IMR-90 (cell line): Measurements from ENCODE around the gene ZNF26. TPM values are rescaled to one million over a fixed set of nuclear protein-coding genes. Genes with fewer than 3 reads are reported as not detected.

ENCODE experiments used
- ATAC-seq: fragments of 200-7000 bp; cut with Tn5 transposase; 2 replicates; pipeline ENCODE4 v1.9.1; 2020; ENCODE audit warnings: low read depth, mild to moderate bottlenecking, moderate library complexity
- BruUV-seq: library from RNA; stranded (reverse); fragments of 400-500 nt; replicated peaks from 2 replicates; lab custom pipeline; 2021; lab: Mats Ljungman, UMichigan
- CTCF ChIA-PET: fragments of 300-600 bp; formaldehyde crosslinking; extraction: SDS; loops from one replicate; lab custom pipeline; 2021; ENCODE audit warnings: antibody characterized with exemption; lab: Yijun Ruan, JAX
- POLR2A ChIA-PET: fragments of 300-600 bp; sonication (Branson Sonifier 250); formaldehyde crosslinking; loops from one replicate; lab custom pipeline; 2022; ENCODE audit warnings: antibody characterized with exemption; ENCODE audit not compliant: unreplicated experiment; lab: Charles Lee
- DNase-seq: peaks from one replicate; pipeline ENCODE4 v3.0.0; 2013
- H2AFZ ChIP-seq: replicated peaks from 2 replicates; pipeline ENCODE3; 2013; ENCODE audit warnings: low read length, mild to moderate bottlenecking; ENCODE audit not compliant: poor library complexity
- H2AK5ac ChIP-seq: 2 replicates; pipeline ENCODE4 v1.6.1; 2013; ENCODE audit warnings: low read depth, low read length, inconsistent platforms
- H2AK9ac ChIP-seq: replicated peaks from 2 replicates; pipeline ENCODE3; 2013; ENCODE audit warnings: mild to moderate bottlenecking, low read depth, low read length, moderate library complexity; ENCODE audit not compliant: poor library complexity
- H2BK120ac ChIP-seq: 2 replicates; pipeline ENCODE4 v1.6.1; 2013; ENCODE audit warnings: low read depth, low read length, inconsistent platforms
- H2BK15ac ChIP-seq: 3 replicates; pipeline ENCODE4 v1.6.1; 2013; ENCODE audit warnings: low read depth, low read length, inconsistent platforms
- H2BK20ac ChIP-seq: 2 replicates; pipeline ENCODE4 v1.6.1; 2013; ENCODE audit warnings: low read depth, mild to moderate bottlenecking, inconsistent platforms, low read length, moderate library complexity
- H2BK5ac ChIP-seq: 2 replicates; pipeline ENCODE4 v1.6.1; 2013; ENCODE audit warnings: mild to moderate bottlenecking, low read depth, low read length, inconsistent platforms; ENCODE audit not compliant: poor library complexity, severe bottlenecking
- H3K14ac ChIP-seq: replicated peaks from 2 replicates; pipeline ENCODE4 v1.6.1; 2013; ENCODE audit warnings: low read depth, low read length, inconsistent platforms
- H3K18ac ChIP-seq: 2 replicates; pipeline ENCODE4 v1.6.1; 2013; ENCODE audit warnings: low read depth, low read length, control low read depth
- H3K23ac ChIP-seq: 2 replicates; pipeline ENCODE4 v1.6.1; 2013; ENCODE audit warnings: low read depth, low read length, inconsistent platforms
- H3K27ac ChIP-seq: 2 replicates; pipeline ENCODE4 v1.5.1; 2013; ENCODE audit warnings: mild to moderate bottlenecking, control low read depth, low read length; ENCODE audit not compliant: insufficient read depth
- H3K27me3 ChIP-seq: 2 replicates; pipeline ENCODE4 v1.6.1; 2013; ENCODE audit warnings: low read length; ENCODE audit not compliant: control insufficient read depth, insufficient read depth
- H3K36me3 ChIP-seq: 2 replicates; pipeline ENCODE4 v1.6.1; 2013; ENCODE audit warnings: low read length, mixed read lengths; ENCODE audit not compliant: control insufficient read depth, insufficient read depth
- H3K4ac ChIP-seq: 2 replicates; pipeline ENCODE4 v1.6.1; 2013; ENCODE audit warnings: low read depth, low read length, inconsistent platforms
- H3K4me1 ChIP-seq: 2 replicates; pipeline ENCODE4 v1.6.1; 2013; ENCODE audit warnings: low read length, mixed read lengths; ENCODE audit not compliant: control insufficient read depth, insufficient read depth
- H3K4me2 ChIP-seq: 2 replicates; pipeline ENCODE4 v1.6.1; 2013; ENCODE audit warnings: low read depth, mild to moderate bottlenecking, control low read depth, low read length, moderate library complexity
- H3K4me3 ChIP-seq: 2 replicates; pipeline ENCODE4 v1.5.1; 2013; ENCODE audit warnings: low read depth, mild to moderate bottlenecking, control low read depth, low read length, moderate library complexity; ENCODE audit not compliant: insufficient read depth
- H3K56ac ChIP-seq: 2 replicates; pipeline ENCODE4 v1.6.1; 2013; ENCODE audit warnings: low read length, inconsistent platforms; ENCODE audit not compliant: insufficient read depth; ENCODE audit errors: extremely low read depth
- H3K79me1 ChIP-seq, 2 experiments: 2 replicates each; pipeline ENCODE4 v1.6.1; 2013; ENCODE audit warnings: low read length in 2 of 2, inconsistent platforms in 1 of 2, low read depth in 1 of 2
- H3K9ac ChIP-seq: 2 replicates; pipeline ENCODE4 v1.6.1; 2013; ENCODE audit warnings: low read depth, low read length, control low read depth
- H3K9me1 ChIP-seq: 2 replicates; pipeline ENCODE4 v1.6.1; 2013; ENCODE audit warnings: low read length, inconsistent platforms; ENCODE audit not compliant: insufficient read depth
- H3K9me3 ChIP-seq: 2 replicates; pipeline ENCODE4 v1.6.1; 2013; ENCODE audit warnings: low read length; ENCODE audit not compliant: control insufficient read depth, insufficient read depth
- H4K20me1 ChIP-seq: 2 replicates; pipeline ENCODE4 v1.6.1; 2013; ENCODE audit warnings: low read length, inconsistent platforms; ENCODE audit not compliant: insufficient read depth
- H4K5ac ChIP-seq: 2 replicates; pipeline ENCODE4 v1.6.1; 2013; ENCODE audit warnings: mild to moderate bottlenecking, low read depth, low read length, control low read depth
- H4K8ac ChIP-seq, 2 experiments: 2 replicates each; pipeline ENCODE4 v1.6.1; 2013; ENCODE audit warnings: low read depth in 2 of 2, low read length in 2 of 2, control low read depth in 1 of 2, inconsistent platforms in 1 of 2
- H4K91ac ChIP-seq: 2 replicates; pipeline ENCODE4 v1.6.1; 2013; ENCODE audit warnings: low read depth, low read length, inconsistent platforms; ENCODE audit not compliant: insufficient read depth
- BHLHE40 ChIP-seq: fragments of 150-350 bp; IDR thresholded peaks from 2 replicates; pipeline ENCODE4 v1.6.1; 2016; ENCODE audit warnings: mild to moderate bottlenecking, low read depth, low read length
- CEBPB ChIP-seq: IDR thresholded peaks from 2 replicates; pipeline ENCODE4 v1.6.1; 2012; ENCODE audit warnings: low read depth, low read length, improper control_type of control experiment
- CHD1 ChIP-seq: IDR thresholded peaks from 2 replicates; pipeline ENCODE4 v1.6.1; 2012; ENCODE audit warnings: low read depth, low read length, improper control_type of control experiment
- CTCF ChIP-seq: conservative IDR thresholded peaks from 2 replicates; pipeline ENCODE4 v1.5.1; 2012; ENCODE audit warnings: mild to moderate bottlenecking, low read depth, low read length, improper control_type of control experiment
- ELK1 ChIP-seq: fragments of 150-350 bp; IDR thresholded peaks from 2 replicates; pipeline ENCODE4 v1.6.1; 2016; ENCODE audit warnings: low read depth, mild to moderate bottlenecking, low read length, moderate library complexity, borderline replicate concordance
- FOS ChIP-seq: fragments of 150-350 bp; IDR thresholded peaks from 2 replicates; pipeline ENCODE4 v1.6.1; 2016; ENCODE audit warnings: low read depth, low read length
- MAFK ChIP-seq: IDR thresholded peaks from 2 replicates; pipeline ENCODE4 v1.6.1; 2012; ENCODE audit warnings: low read depth, low read length, improper control_type of control experiment
- MAZ ChIP-seq: IDR thresholded peaks from 2 replicates; pipeline ENCODE4 v1.6.1; 2012; ENCODE audit warnings: low read depth, mild to moderate bottlenecking, low read length, improper control_type of control experiment, moderate library complexity, borderline replicate concordance
- MXI1 ChIP-seq: IDR thresholded peaks from 2 replicates; pipeline ENCODE4 v1.6.1; 2012; ENCODE audit warnings: low read depth, mild to moderate bottlenecking, low read length, moderate library complexity, borderline replicate concordance
- NFE2L2 ChIP-seq: fragments of 150-350 bp; IDR thresholded peaks from 2 replicates; pipeline ENCODE4 v1.6.1; 2016; ENCODE audit warnings: low read depth, mild to moderate bottlenecking, low read length
- POLR2A ChIP-seq: IDR thresholded peaks from 2 replicates; pipeline ENCODE4 v1.6.1; 2012; ENCODE audit warnings: mild to moderate bottlenecking, low read depth, low read length
- RAD21 ChIP-seq: IDR thresholded peaks from 2 replicates; pipeline ENCODE4 v1.6.1; 2012; ENCODE audit warnings: low read length, improper control_type of control experiment
- RCOR1 ChIP-seq: IDR thresholded peaks from 2 replicates; pipeline ENCODE4 v1.6.1; 2012; ENCODE audit warnings: mild to moderate bottlenecking, low read length, improper control_type of control experiment; ENCODE audit not compliant: insufficient replicate concordance
- RFX5 ChIP-seq: IDR thresholded peaks from 2 replicates; pipeline ENCODE4 v1.8.0; 2012; ENCODE audit warnings: low read depth, mild to moderate bottlenecking, low read length, moderate library complexity
- SMC3 ChIP-seq: fragments of 150-350 bp; IDR thresholded peaks from 2 replicates; pipeline ENCODE4 v1.6.1; 2016; ENCODE audit warnings: low read depth, mild to moderate bottlenecking, antibody characterized with exemption, low read length, moderate library complexity
- USF2 ChIP-seq: fragments of 150-350 bp; IDR thresholded peaks from 2 replicates; pipeline ENCODE4 v1.6.1; 2017; ENCODE audit warnings: mild to moderate bottlenecking, antibody characterized with exemption, low read length, low read depth
- WGBS, 2 experiments: methylation state at CpG; one replicate each; pipeline versions ENCODE4 v1.1.5 to v1.1.7; 2013; ENCODE audit warnings: missing lambda C conversion rate in 2 of 2; ENCODE audit not compliant: insufficient read length in 1 of 2; ENCODE audit errors: extremely low coverage in 2 of 2; 5-methylcytosine and 5-hydroxymethylcytosine counted together
- dilution Hi-C: fragments of 300-500 bp; cut with HindIII; formaldehyde crosslinking; loops from one replicate; pipeline ENCODE4 v1.14.3; 2018; ENCODE audit warnings: low sequenced_read_pairs; ENCODE audit not compliant: unreplicated experiment
- in situ Hi-C: fragments of 300-500 bp; cut with MboI; formaldehyde crosslinking; loops from 3 replicates; pipeline ENCODE4 v1.14.3; 2019; ENCODE audit warnings: low sequenced_read_pairs, inconsistent platforms, mixed read lengths
- intact Hi-C: fragments of 100-400 bp; cut with micrococcal nuclease; formaldehyde crosslinking; loops from 2 replicates; pipeline ENCODE4 v1.10.0; 2022
- polyA plus RNA-seq, 3 experiments: library from polyadenylated mRNA; depleted of rRNA; stranded (reverse); fragments of >200 nt; gene quantifications; 2 replicates each; pipeline ENCODE4 v1.2.3, GENCODE V29; 2012; ENCODE audit warnings: low replicate concordance in 1 of 3
- total RNA-seq: library from RNA; depleted of rRNA; stranded (reverse); fragments of >200 nt; gene quantifications from 2 replicates; pipeline ENCODE4 v1.2.3, GENCODE V29; 2012

Gene ZNF26
- total and polyA plus RNA-seq, 2 of the 4 experiments (the other 2 are of a cell fraction), result 6.3 to 11.8 TPM

GRCh38 chr12:132967736-132968135, 18.4 kb upstream of the ZNF26 start:
- DNase-seq (no peak), ATAC-seq (no peak)
- H4K5ac ChIP-seq, result no peak overlapping the region
- no peak overlapping the region for H3K4me3 ChIP-seq
- H4K20me1 ChIP-seq, result no peaks in the 10 kb centered on the region
- CTCF ChIA-PET, result no interaction called here
- H3K9me3 ChIP-seq, result peaks cover 33% of the 10 kb centered on the region
- no peak overlapping the region for H3K14ac ChIP-seq
- no peak overlapping the region for H2BK20ac ChIP-seq
- H3K4me2 ChIP-seq, result no peak overlapping the region
- no peak overlapping the region for H3K18ac ChIP-seq
- no TSS peak for BruUV-seq
- dilution Hi-C loops (no loop called here), intact Hi-C loops (no loop called here), in situ Hi-C loops (no loop called here)
- peaks cover 4% of the 10 kb centered on the region; the same call in 1 of the 2 replicates for H3K36me3 ChIP-seq
- H4K8ac ChIP-seq, result no peak overlapping the region
- H2BK5ac ChIP-seq, result no peak overlapping the region
- H3K79me1 ChIP-seq, result no peaks in the 10 kb centered on the region
- H2AK5ac ChIP-seq, result no peak overlapping the region
- no peak overlapping the region for H2BK15ac ChIP-seq
- no peaks in the 10 kb centered on the region for H3K9me1 ChIP-seq
- no peaks in the 10 kb centered on the region for H3K4me1 ChIP-seq
- H2AK9ac ChIP-seq, result no peak overlapping the region
- no peak overlapping the region for H3K27ac ChIP-seq
- no peak overlapping the region for H2AFZ ChIP-seq
- no peak for TF ChIP-seq MAFK
- no peak for TF ChIP-seq NFE2L2
- no peak for TF ChIP-seq SMC3
- no peak for TF ChIP-seq CEBPB
- no peak for TF ChIP-seq USF2
- no peak for TF ChIP-seq RCOR1
- TF ChIP-seq POLR2A, result no peak
- TF ChIP-seq FOS, result no peak
- no peak for TF ChIP-seq RFX5
- TF ChIP-seq RAD21, result no peak
- no peak for TF ChIP-seq ELK1
- TF ChIP-seq MAZ, result no peak
- TF ChIP-seq CHD1, result no peak
- TF ChIP-seq CTCF, result no peak
- TF ChIP-seq MXI1, result no peak
- no peak for TF ChIP-seq BHLHE40
- POLR2A ChIA-PET, result no interaction called here
- no peak overlapping the region for H3K23ac ChIP-seq
- H4K91ac ChIP-seq, result no peak overlapping the region
- H3K27me3 ChIP-seq, result no peaks in the 10 kb centered on the region
- WGBS, 2 experiments, result 92% methylated on average over 13 of the region's 21 CpGs; no CpG with 5 or more reads in 1 of the 2 experiments
- H2BK120ac ChIP-seq, result no peak overlapping the region
- H3K9ac ChIP-seq, result no peak overlapping the region
- H3K4ac ChIP-seq, result no peak overlapping the region
- H3K56ac ChIP-seq, result no peak overlapping the region
